ENCODE data around the gene LCE1E.

LCE1E gene

GRCh38 chr1:152783095-152783494 lies 3.0 kb upstream of the LCE1E start:
- no peak for DNase-seq

- no peak for DNase-seq
Observed at GRCh38 chr1:152795686-152796085, 9.6 kb downstream of the LCE1E start.

- no peak for DNase-seq
Observed at GRCh38 chr1:152796421-152796820, 10.4 kb downstream of the LCE1E start, which contains the start of gene LCE1D. TSS of gene LCE1D (plus strand) at chr1:152796721. CDS start at chr1:152797795, 1,074 bp downstream.

- DNase-seq = no peak
Observed at GRCh38 chr1:152801333-152801732, 15.3 kb downstream of the LCE1E start.

- DNase-seq = no peak
Observed at GRCh38 chr1:152806576-152806975, 20.5 kb downstream of the LCE1E start, which contains the start of gene LCE1C. TSS of gene LCE1C (minus strand) at chr1:152806651. CDS start at chr1:152805478, 1,173 bp downstream.

GRCh38 chr1:152811050-152811449 lies 25.0 kb downstream of the LCE1E start:
- DNase-seq = no peak

- DNase-seq = no peak
Observed at GRCh38 chr1:152811671-152812070, 25.6 kb downstream of the LCE1E start, which contains the start of gene LCE1B. TSS of gene LCE1B (plus strand) at chr1:152811971. CDS start at chr1:152812447, 476 bp downstream.

- no peak for DNase-seq
Observed at GRCh38 chr1:152817309-152817708, 31.3 kb downstream of the LCE1E start.

GRCh38 chr1:152823294-152823693 lies 37.2 kb downstream of the LCE1E start:
- DNase-seq = no peak

- no peak for DNase-seq
Observed at GRCh38 chr1:152824964-152825363, 38.9 kb downstream of the LCE1E start.

GRCh38 chr1:152827173-152827572 lies 41.1 kb downstream of the LCE1E start, which contains the start of gene LCE1A:
TSS of gene LCE1A (plus strand) at chr1:152827473. CDS start at chr1:152827473, 0 bp downstream.
- DNase-seq = no peak

GRCh38 chr1:152836870-152837269 lies 50.8 kb downstream of the LCE1E start:
- no peak for DNase-seq

Data from suppressor macrophage (primary cell).